Stimulated activated CD4-positive, alpha-beta T cell treated with anti-CD3 and anti-CD28 coated beads, Interleukin-4, amount 100 ng/mL, for 24 hours (primary cell): ENCODE results near the gene RGS4.
"Not testable (repeated sequence)": the region's sequence is repeated elsewhere in the genome, so short reads cannot be mapped to it uniquely, and the experiment has no call there.

Experiments used
- DNase-seq: peaks from one replicate; pipeline ENCODE4 v3.0.0-alpha.2; 2020

The RGS4 gene

GRCh38 chr1:163069655-163070277 lies 605 bp downstream of the RGS4 start:
- no peak for DNase-seq

GRCh38 chr1:163071405-163072255 lies 2.5 kb downstream of the RGS4 start:
- DNase-seq: peak; percentile 26

- no peak for DNase-seq
These were observed 3.5 kb downstream of the RGS4 start for GRCh38 chr1:163072658-163073057.

- no peak for DNase-seq
These were observed 4.8 kb downstream of the RGS4 start for GRCh38 chr1:163074004-163074403.

- DNase-seq: no peak
These were observed 5.6 kb downstream of the RGS4 start for GRCh38 chr1:163074716-163075284.

GRCh38 chr1:163076044-163076443 lies 6.9 kb downstream of the RGS4 start:
- no peak for DNase-seq

- no peak for DNase-seq
These were observed 7.3 kb downstream of the RGS4 start for GRCh38 chr1:163076446-163076845.

- DNase-seq: no peak
These were observed 8.0 kb downstream of the RGS4 start for GRCh38 chr1:163076981-163077761.

- no peak for DNase-seq
These were observed 13.8 kb downstream of the RGS4 start for GRCh38 chr1:163082971-163083370.

GRCh38 chr1:163083690-163084089 lies 14.5 kb downstream of the RGS4 start:
- no peak for DNase-seq

GRCh38 chr1:163084330-163084729 lies 15.2 kb downstream of the RGS4 start:
- no peak for DNase-seq

- DNase-seq: no peak
These were observed 16.1 kb downstream of the RGS4 start for GRCh38 chr1:163085041-163085903.

- DNase-seq: no peak
These were observed 16.7 kb downstream of the RGS4 start for GRCh38 chr1:163085904-163086268.

GRCh38 chr1:163089117-163089516 lies 20.0 kb downstream of the RGS4 start:
- DNase-seq: not testable (repeated sequence)

GRCh38 chr1:163090321-163090945 lies 21.3 kb downstream of the RGS4 start:
- no peak for DNase-seq

- no peak for DNase-seq
These were observed 24.0 kb downstream of the RGS4 start for GRCh38 chr1:163093169-163093568.

GRCh38 chr1:163093579-163093978 lies 24.4 kb downstream of the RGS4 start:
- no peak for DNase-seq

GRCh38 chr1:163094182-163094581 lies 25.0 kb downstream of the RGS4 start:
- DNase-seq: no peak

GRCh38 chr1:163094589-163094988 lies 25.4 kb downstream of the RGS4 start:
- no peak for DNase-seq

- DNase-seq: no peak
These were observed 26.1 kb downstream of the RGS4 start for GRCh38 chr1:163095213-163095612.

- no peak for DNase-seq
These were observed 33.4 kb downstream of the RGS4 start for GRCh38 chr1:163102590-163102989.
